ENCODE results near the gene CALY.
A peak's percentile ranks its signal among the peaks of the same experiment; 100 is the strongest.

CALY gene

GRCh38 chr10:133309720-133310398, 26.8 kb downstream of the CALY start:
- Mint-ChIP-seq H3K36me3 (ENCODE audit: low read depth) (peaks cover 21% of the 10 kb centered on the region), H3K27ac (peak overlapping the region; percentile 31), H3K9me3 (no peaks in the 10 kb centered on the region), H3K4me1 (ENCODE audit: low read depth) (peaks cover 12% of the 10 kb centered on the region), H3K4me3 (peak overlapping the region; percentile 71), H3K27me3 (ENCODE audit: low read depth) (peaks cover 2% of the 10 kb centered on the region)
- no peak for DNase-seq (ENCODE audit: low spot score)

- H3K9me3 Mint-ChIP-seq = no peaks in the 10 kb centered on the region
- peak overlapping the region; percentile 71 for H3K4me3 Mint-ChIP-seq
- peak; percentile 86 for DNase-seq (ENCODE audit: low spot score)
- peaks cover 21% of the 10 kb centered on the region for H3K36me3 Mint-ChIP-seq (ENCODE audit: low read depth)
- H3K4me1 Mint-ChIP-seq (ENCODE audit: low read depth) = peaks cover 15% of the 10 kb centered on the region
- peak overlapping the region; percentile 78 for H3K27ac Mint-ChIP-seq
- H3K27me3 Mint-ChIP-seq (ENCODE audit: low read depth) = peaks cover 2% of the 10 kb centered on the region
Measured at GRCh38 chr10:133309100-133309719, 27.5 kb downstream of the CALY start.

GRCh38 chr10:133308421-133309099, 28.1 kb downstream of the CALY start, which contains the start of the genes TUBGCP2 and ZNF511:
Gene TUBGCP2, minus strand, starts transcription at chr10:133308872. Its CDS starts 5,931 bp downstream, at chr10:133302941.
Gene ZNF511, plus strand, starts transcription at chr10:133308914. Its CDS starts 30 bp downstream, at chr10:133308944.
- Mint-ChIP-seq H3K27me3 (ENCODE audit: low read depth) (peaks cover 2% of the 10 kb centered on the region), H3K27ac (peak within 1 kb of the TSS; percentile 99), H3K4me1 (ENCODE audit: low read depth) (peaks cover 15% of the 10 kb centered on the region), H3K36me3 (ENCODE audit: low read depth) (peaks cover 21% of the 10 kb centered on the region), H3K9me3 (no peaks in the 10 kb centered on the region), H3K4me3 (peak within 1 kb of the TSS; percentile 98)
- DNase-seq (ENCODE audit: low spot score) = peak; percentile 91

GRCh38 chr10:133307776-133308420, 28.8 kb downstream of the CALY start:
- Mint-ChIP-seq H3K9me3 (no peaks in the 10 kb centered on the region), H3K36me3 (ENCODE audit: low read depth) (peaks cover 21% of the 10 kb centered on the region), H3K27ac (peak overlapping the region; percentile 99), H3K27me3 (ENCODE audit: low read depth) (peaks cover 2% of the 10 kb centered on the region), H3K4me3 (peak overlapping the region; percentile 98), H3K4me1 (ENCODE audit: low read depth) (peaks cover 15% of the 10 kb centered on the region)
- peak; percentile 78 for DNase-seq (ENCODE audit: low spot score)

- H3K4me1 Mint-ChIP-seq (ENCODE audit: low read depth) = peaks cover 15% of the 10 kb centered on the region
- peak overlapping the region; percentile 99 for H3K27ac Mint-ChIP-seq
- peaks cover 19% of the 10 kb centered on the region for H3K36me3 Mint-ChIP-seq (ENCODE audit: low read depth)
- peak overlapping the region; percentile 98 for H3K4me3 Mint-ChIP-seq
- no peak for DNase-seq (ENCODE audit: low spot score)
- H3K27me3 Mint-ChIP-seq (ENCODE audit: low read depth) = peaks cover 2% of the 10 kb centered on the region
- no peaks in the 10 kb centered on the region for H3K9me3 Mint-ChIP-seq
Measured at GRCh38 chr10:133306941-133307379, 29.7 kb downstream of the CALY start.

GRCh38 chr10:133306097-133306476, 30.6 kb downstream of the CALY start:
- H3K27me3 Mint-ChIP-seq (ENCODE audit: low read depth) = peaks cover 2% of the 10 kb centered on the region
- no peak overlapping the region for H3K27ac Mint-ChIP-seq
- H3K9me3 Mint-ChIP-seq = no peaks in the 10 kb centered on the region
- peaks cover 14% of the 10 kb centered on the region for H3K36me3 Mint-ChIP-seq (ENCODE audit: low read depth)
- H3K4me1 Mint-ChIP-seq (ENCODE audit: low read depth) = peaks cover 15% of the 10 kb centered on the region
- DNase-seq (ENCODE audit: low spot score) = no peak
- peak overlapping the region; percentile 15 for H3K4me3 Mint-ChIP-seq

GRCh38 chr10:133303206-133303605, 33.5 kb downstream of the CALY start:
- Mint-ChIP-seq H3K27me3 (ENCODE audit: low read depth) (peaks cover 2% of the 10 kb centered on the region), H3K9me3 (no peaks in the 10 kb centered on the region), H3K4me3 (no peak overlapping the region), H3K36me3 (ENCODE audit: low read depth) (peaks cover 27% of the 10 kb centered on the region), H3K27ac (no peak overlapping the region), H3K4me1 (ENCODE audit: low read depth) (peaks cover 15% of the 10 kb centered on the region)
- no peak for DNase-seq (ENCODE audit: low spot score)

- H3K36me3 Mint-ChIP-seq (ENCODE audit: low read depth) = peaks cover 32% of the 10 kb centered on the region
- H3K4me1 Mint-ChIP-seq (ENCODE audit: low read depth) = peaks cover 8% of the 10 kb centered on the region
- H3K27ac Mint-ChIP-seq = no peak overlapping the region
- H3K9me3 Mint-ChIP-seq = no peaks in the 10 kb centered on the region
- H3K4me3 Mint-ChIP-seq = no peak overlapping the region
- no peak for DNase-seq (ENCODE audit: low spot score)
- H3K27me3 Mint-ChIP-seq (ENCODE audit: low read depth) = no peaks in the 10 kb centered on the region
Measured at GRCh38 chr10:133302230-133302629, 34.5 kb downstream of the CALY start.

- Mint-ChIP-seq H3K36me3 (ENCODE audit: low read depth) (peaks cover 37% of the 10 kb centered on the region), H3K4me1 (ENCODE audit: low read depth) (peaks cover 3% of the 10 kb centered on the region)
Measured at GRCh38 chr10:133299738-133300137, 37.0 kb downstream of the CALY start.

GRCh38 chr10:133299224-133299623, 37.5 kb downstream of the CALY start:
- Mint-ChIP-seq H3K4me1 (ENCODE audit: low read depth) (peaks cover 1% of the 10 kb centered on the region), H3K27me3 (ENCODE audit: low read depth) (no peaks in the 10 kb centered on the region), H3K4me3 (no peak overlapping the region), H3K9me3 (no peaks in the 10 kb centered on the region), H3K36me3 (ENCODE audit: low read depth) (peaks cover 42% of the 10 kb centered on the region), H3K27ac (no peak overlapping the region)
- no peak for DNase-seq (ENCODE audit: low spot score)

More at GRCh38 chr10:133299738-133300137, 37.0 kb downstream of the CALY start:
- Mint-ChIP-seq H3K9me3 (no peaks in the 10 kb centered on the region), H3K4me3 (no peak overlapping the region), H3K27me3 (ENCODE audit: low read depth) (no peaks in the 10 kb centered on the region), H3K27ac (no peak overlapping the region)
- DNase-seq (ENCODE audit: low spot score) = no peak

GRCh38 chr10:133298466-133298865, 38.2 kb downstream of the CALY start:
- no peak overlapping the region for H3K4me3 Mint-ChIP-seq
- DNase-seq (ENCODE audit: low spot score) = no peak
- no peaks in the 10 kb centered on the region for H3K9me3 Mint-ChIP-seq
- peaks cover 1% of the 10 kb centered on the region for H3K4me1 Mint-ChIP-seq (ENCODE audit: low read depth)
- no peaks in the 10 kb centered on the region for H3K27me3 Mint-ChIP-seq (ENCODE audit: low read depth)
- no peak overlapping the region for H3K27ac Mint-ChIP-seq
- H3K36me3 Mint-ChIP-seq (ENCODE audit: low read depth) = peaks cover 46% of the 10 kb centered on the region

GRCh38 chr10:133297504-133297903, 39.2 kb downstream of the CALY start:
- no peak overlapping the region for H3K4me3 Mint-ChIP-seq
- no peaks in the 10 kb centered on the region for H3K9me3 Mint-ChIP-seq
- H3K4me1 Mint-ChIP-seq (ENCODE audit: low read depth) = peaks cover 1% of the 10 kb centered on the region
- DNase-seq (ENCODE audit: low spot score) = no peak
- peaks cover 48% of the 10 kb centered on the region for H3K36me3 Mint-ChIP-seq (ENCODE audit: low read depth)
- H3K27ac Mint-ChIP-seq = no peak overlapping the region
- H3K27me3 Mint-ChIP-seq (ENCODE audit: low read depth) = no peaks in the 10 kb centered on the region

- Mint-ChIP-seq H3K9me3 (no peaks in the 10 kb centered on the region), H3K4me3 (no peak overlapping the region), H3K27ac (no peak overlapping the region), H3K36me3 (ENCODE audit: low read depth) (peaks cover 46% of the 10 kb centered on the region), H3K27me3 (ENCODE audit: low read depth) (no peaks in the 10 kb centered on the region), H3K4me1 (ENCODE audit: low read depth) (peaks cover 1% of the 10 kb centered on the region)
- DNase-seq (ENCODE audit: low spot score) = no peak
Measured at GRCh38 chr10:133295426-133296320, 41.0 kb downstream of the CALY start.
